Measurements from ENCODE around the gene P3H1. TPM values are rescaled to one million over a fixed set of nuclear protein-coding genes. Genes with fewer than 3 reads are reported as not detected.

Gene P3H1
- total and polyA plus RNA-seq, 2 of the 13 experiments (the other 11 are each of a cell fraction or from before 2014, with no cell fraction given) = 64.6 to 120 TPM

- TF ChIP-seq ARHGAP35 (CRISPR knock-in tag; IDR thresholded peaks at IDR 0.05; ENCODE audit: borderline replicate concordance) (no peak), ZNF691 (CRISPR knock-in tag; IDR thresholded peaks at IDR 0.05; ENCODE audit: borderline replicate concordance, low read depth) (no peak), KDM5B (CRISPR knock-in tag; IDR thresholded peaks at IDR 0.05; ENCODE audit: borderline replicate concordance) (peak; percentile 47), MLLT10 (CRISPR knock-in tag; IDR thresholded peaks at IDR 0.05) (no peak), MXD3 (CRISPR knock-in tag; IDR thresholded peaks at IDR 0.05) (no peak; the same call in 1 of the 2 replicates), ZSCAN12 (CRISPR knock-in tag; IDR thresholded peaks at IDR 0.05) (no peak), MTA1 (CRISPR knock-in tag; IDR thresholded peaks at IDR 0.05; ENCODE audit: borderline replicate concordance) (peak; percentile 27; the same call in 1 of the 2 replicates), ZNF446 (CRISPR knock-in tag; IDR thresholded peaks at IDR 0.05) (no peak), ZNF280D (CRISPR knock-in tag; IDR thresholded peaks at IDR 0.05) (no peak), HIVEP1 (CRISPR knock-in tag; IDR thresholded peaks at IDR 0.05) (peak; percentile 96), ZNF614 (CRISPR knock-in tag; IDR thresholded peaks at IDR 0.05; ENCODE audit: borderline replicate concordance) (0 out of 2 replicates have a peak, but pooled peaks have one; percentile 27), RBM39 (IDR thresholded peaks at IDR 0.05; ENCODE audit: low read depth, low read length, poor library complexity, severe bottlenecking) (peak; percentile 55), ZNF564 (CRISPR knock-in tag; IDR thresholded peaks at IDR 0.05) (no peak), ZNF768 (CRISPR knock-in tag; IDR thresholded peaks at IDR 0.05) (0 out of 2 replicates have a peak, but pooled peaks have one; percentile 10), MAFK (conservative IDR thresholded peaks at IDR 0.05 in 1 of 2, IDR thresholded peaks at IDR 0.05 in 1 of 2; ENCODE audit: low read length in 2 of 2) (no peak), ZNF264 (CRISPR knock-in tag; IDR thresholded peaks at IDR 0.05) (no peak), NONO (IDR thresholded peaks at IDR 0.05) (no peak), NONO (CRISPR knock-in tag; conservative IDR thresholded peaks at IDR 0.05) (peak; percentile 52; the same call in 1 of the 2 replicates), ZNF619 (CRISPR knock-in tag; IDR thresholded peaks at IDR 0.05) (peak; percentile 75; the same call in 1 of the 2 replicates), ADNP (CRISPR knock-in tag; IDR thresholded peaks at IDR 0.05) (no peak), E2F2 (CRISPR knock-in tag; IDR thresholded peaks at IDR 0.05; ENCODE audit: borderline replicate concordance) (no peak), ZSCAN25 (CRISPR knock-in tag; IDR thresholded peaks at IDR 0.05) (peak; percentile 97), CREM (IDR thresholded peaks at IDR 0.05) (0 out of 2 replicates have a peak, but pooled peaks have one; percentile 17), CREM (CRISPR knock-in tag; IDR thresholded peaks at IDR 0.05) (no peak), ZNF224 (CRISPR knock-in tag; IDR thresholded peaks at IDR 0.05) (0 out of 2 replicates have a peak, but pooled peaks have one; percentile 73)
Measured at GRCh38 chr1:42739753-42740700, 26.8 kb downstream of the P3H1 start, which contains the start of gene CLDN19 (continued).

Data from HepG2 (cell line).